GM20000 (cell line): ENCODE data around the gene CCDC80.

ENCODE experiments used
- DNase-seq: peaks from one replicate; pipeline ENCODE4 v3.0.0; 2012; ENCODE audit warnings: low spot score
- TF ChIP-seq, protein P1 (sequence below): IDR thresholded peaks from 2 replicates; pipeline ENCODE4 v1.5.1; 2012; ENCODE audit warnings: mild to moderate bottlenecking, control low read depth; ENCODE audit errors: extremely low read depth, missing control alignments

The CCDC80 gene

DNA sequence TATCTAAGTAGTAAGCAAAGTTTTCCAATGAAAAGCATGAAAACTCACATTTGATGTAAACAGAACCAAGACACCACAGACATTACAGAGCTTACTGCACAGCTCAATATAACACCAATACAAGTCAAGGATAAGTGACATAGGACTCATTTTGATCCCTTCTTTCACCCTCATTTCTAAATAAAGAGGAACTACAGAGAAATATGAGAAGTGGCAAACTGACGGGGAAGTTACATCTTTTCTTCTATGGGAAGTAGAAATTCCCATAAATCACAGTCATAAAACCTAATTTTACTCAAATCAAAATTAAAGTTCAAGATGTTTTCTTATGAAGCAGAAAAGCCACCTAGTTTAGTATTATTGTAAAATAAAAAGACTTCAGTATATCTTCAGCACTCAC lies 83.0 kb downstream of the CCDC80 start:
- no peak for DNase-seq
- TF ChIP-seq, protein P1, sequence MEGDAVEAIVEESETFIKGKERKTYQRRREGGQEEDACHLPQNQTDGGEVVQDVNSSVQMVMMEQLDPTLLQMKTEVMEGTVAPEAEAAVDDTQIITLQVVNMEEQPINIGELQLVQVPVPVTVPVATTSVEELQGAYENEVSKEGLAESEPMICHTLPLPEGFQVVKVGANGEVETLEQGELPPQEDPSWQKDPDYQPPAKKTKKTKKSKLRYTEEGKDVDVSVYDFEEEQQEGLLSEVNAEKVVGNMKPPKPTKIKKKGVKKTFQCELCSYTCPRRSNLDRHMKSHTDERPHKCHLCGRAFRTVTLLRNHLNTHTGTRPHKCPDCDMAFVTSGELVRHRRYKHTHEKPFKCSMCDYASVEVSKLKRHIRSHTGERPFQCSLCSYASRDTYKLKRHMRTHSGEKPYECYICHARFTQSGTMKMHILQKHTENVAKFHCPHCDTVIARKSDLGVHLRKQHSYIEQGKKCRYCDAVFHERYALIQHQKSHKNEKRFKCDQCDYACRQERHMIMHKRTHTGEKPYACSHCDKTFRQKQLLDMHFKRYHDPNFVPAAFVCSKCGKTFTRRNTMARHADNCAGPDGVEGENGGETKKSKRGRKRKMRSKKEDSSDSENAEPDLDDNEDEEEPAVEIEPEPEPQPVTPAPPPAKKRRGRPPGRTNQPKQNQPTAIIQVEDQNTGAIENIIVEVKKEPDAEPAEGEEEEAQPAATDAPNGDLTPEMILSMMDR, result no peak

DNA sequence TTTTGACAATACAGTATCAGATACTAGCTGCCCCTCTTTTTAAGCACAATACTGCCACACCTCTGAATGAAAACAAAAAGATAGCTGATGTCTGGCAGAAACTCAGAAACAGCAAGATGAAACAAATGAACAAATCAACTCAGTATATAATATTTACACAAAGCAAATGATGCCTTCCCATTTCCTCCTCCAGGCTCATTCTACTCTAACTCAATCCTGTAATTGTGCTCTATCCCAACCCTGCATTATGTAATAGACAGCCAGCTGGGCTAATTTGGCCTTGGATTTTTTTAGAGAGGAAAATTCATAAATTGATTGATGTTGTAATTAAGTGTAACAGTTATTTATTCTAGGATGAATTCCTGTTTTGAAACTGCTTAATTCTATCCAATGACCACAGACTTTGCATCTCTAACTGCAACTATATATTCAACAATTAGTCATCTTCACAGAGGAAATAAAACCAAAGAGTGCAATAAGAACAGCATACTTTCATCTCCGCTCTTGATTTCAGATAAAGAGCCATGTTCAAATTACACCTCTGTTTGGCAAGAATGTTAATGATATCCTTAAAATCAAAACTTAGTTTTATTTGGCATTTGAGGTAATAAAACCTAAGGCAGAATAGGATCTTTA lies 85.3 kb downstream of the CCDC80 start:
- TF ChIP-seq, protein P1, result no peak
- DNase-seq, result no peak

DNA sequence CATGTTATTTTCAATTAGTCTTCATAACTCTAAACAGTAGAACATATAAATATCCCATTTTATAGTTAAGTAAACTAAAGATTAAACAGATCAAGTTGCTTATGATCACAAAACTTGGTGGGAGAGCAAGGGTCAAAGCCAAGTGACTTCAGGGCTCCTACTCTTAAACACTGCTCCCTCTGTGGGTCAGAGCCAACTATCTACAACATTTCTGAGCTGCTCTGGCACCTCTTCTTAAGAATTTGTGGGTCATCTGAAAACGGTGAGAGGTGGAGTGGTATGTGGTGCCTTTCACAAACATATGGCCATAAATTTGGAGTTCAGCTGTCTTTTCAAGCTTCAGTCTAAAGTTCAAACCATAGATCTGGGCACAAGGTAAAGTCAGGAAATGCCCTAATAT lies 90.1 kb downstream of the CCDC80 start:
- TF ChIP-seq, protein P1, result no peak
- no peak for DNase-seq
